ENCODE measurements around the gene PAX7.

The PAX7 gene

GRCh38 chr1:18637962-18638834 is 7.6 kb downstream of the PAX7 start:
- TF ChIP-seq EZH2 (IDR thresholded peaks at IDR 0.05; ENCODE audit: borderline replicate concordance, low read length) (no peak), CTCF (IDR thresholded peaks at IDR 0.05; ENCODE audit: low read length) (no peak)
- no peak overlapping the region for H3K4me3 ChIP-seq (ENCODE audit: low read depth, low read length, poor library complexity, severe bottlenecking)
- H3K27ac ChIP-seq (ENCODE audit: low read depth, low read length, poor library complexity, severe bottlenecking), result no peak overlapping the region
- no peak overlapping the region for H2AFZ ChIP-seq (ENCODE audit: low read length)
- H3F3A ChIP-seq (ENCODE audit: insufficient read depth, low read length), result no peaks in the 10 kb centered on the region
- H3K9me2 ChIP-seq (ENCODE audit: low read depth, low read length), result no peaks in the 10 kb centered on the region
- H4K20me1 ChIP-seq (ENCODE audit: insufficient read depth, low read length), result no peaks in the 10 kb centered on the region
- H3K36me3 ChIP-seq (ENCODE audit: insufficient read depth, low read length), result no peaks in the 10 kb centered on the region
- no peaks in the 10 kb centered on the region for H3K4me1 ChIP-seq (ENCODE audit: insufficient read depth, low read length, severe bottlenecking)
- H3K4me2 ChIP-seq (ENCODE audit: low read length), result no peak overlapping the region
- H3K9ac ChIP-seq (ENCODE audit: low read length), result no peak overlapping the region
- no peaks in the 10 kb centered on the region for H3K79me2 ChIP-seq (ENCODE audit: insufficient read depth, low read length)
- peaks cover 7% of the 10 kb centered on the region; the same call in 1 of the 2 replicates for H3K27me3 ChIP-seq (ENCODE audit: insufficient read depth, low read length)
- H3K9me3 ChIP-seq (ENCODE audit: low read length), result no peaks in the 10 kb centered on the region

GRCh38 chr1:18638835-18639364 is 8.3 kb downstream of the PAX7 start:
- no peak overlapping the region for H3K27ac ChIP-seq (ENCODE audit: low read depth, low read length, poor library complexity, severe bottlenecking)
- H3F3A ChIP-seq (ENCODE audit: insufficient read depth, low read length), result no peaks in the 10 kb centered on the region
- H2AFZ ChIP-seq (ENCODE audit: low read length), result no peak overlapping the region
- no peaks in the 10 kb centered on the region for H3K4me1 ChIP-seq (ENCODE audit: insufficient read depth, low read length, severe bottlenecking)
- H3K36me3 ChIP-seq (ENCODE audit: insufficient read depth, low read length), result no peaks in the 10 kb centered on the region
- no peaks in the 10 kb centered on the region for H3K9me2 ChIP-seq (ENCODE audit: low read depth, low read length)
- H3K4me3 ChIP-seq (ENCODE audit: low read depth, low read length, poor library complexity, severe bottlenecking), result no peak overlapping the region
- peaks cover 7% of the 10 kb centered on the region; the same call in 1 of the 2 replicates for H3K27me3 ChIP-seq (ENCODE audit: insufficient read depth, low read length)
- H3K9ac ChIP-seq (ENCODE audit: low read length), result no peak overlapping the region
- H3K79me2 ChIP-seq (ENCODE audit: insufficient read depth, low read length), result no peaks in the 10 kb centered on the region
- no peak overlapping the region for H3K4me2 ChIP-seq (ENCODE audit: low read length)
- H3K9me3 ChIP-seq (ENCODE audit: low read length), result no peaks in the 10 kb centered on the region
- no peaks in the 10 kb centered on the region for H4K20me1 ChIP-seq (ENCODE audit: insufficient read depth, low read length)
- TF ChIP-seq CTCF (IDR thresholded peaks at IDR 0.05; ENCODE audit: low read length) (no peak), EZH2 (IDR thresholded peaks at IDR 0.05; ENCODE audit: borderline replicate concordance, low read length) (no peak)

- no peaks in the 10 kb centered on the region for H3K9me3 ChIP-seq (ENCODE audit: low read length)
- no peak overlapping the region for H3K9ac ChIP-seq (ENCODE audit: low read length)
- H3K79me2 ChIP-seq (ENCODE audit: insufficient read depth, low read length), result no peaks in the 10 kb centered on the region
- H3K4me2 ChIP-seq (ENCODE audit: low read length), result no peak overlapping the region
- H3K27me3 ChIP-seq (ENCODE audit: insufficient read depth, low read length), result peaks cover 7% of the 10 kb centered on the region; the same call in 1 of the 2 replicates
- no peak overlapping the region for H2AFZ ChIP-seq (ENCODE audit: low read length)
- no peaks in the 10 kb centered on the region for H3F3A ChIP-seq (ENCODE audit: insufficient read depth, low read length)
- H3K4me1 ChIP-seq (ENCODE audit: insufficient read depth, low read length, severe bottlenecking), result no peaks in the 10 kb centered on the region
- H4K20me1 ChIP-seq (ENCODE audit: insufficient read depth, low read length), result no peaks in the 10 kb centered on the region
- H3K4me3 ChIP-seq (ENCODE audit: low read depth, low read length, poor library complexity, severe bottlenecking), result no peak overlapping the region
- no peak overlapping the region for H3K27ac ChIP-seq (ENCODE audit: low read depth, low read length, poor library complexity, severe bottlenecking)
- H3K36me3 ChIP-seq (ENCODE audit: insufficient read depth, low read length), result no peaks in the 10 kb centered on the region
- no peak for TF ChIP-seq CTCF (IDR thresholded peaks at IDR 0.05; ENCODE audit: low read length)
- no peak for TF ChIP-seq EZH2 (IDR thresholded peaks at IDR 0.05; ENCODE audit: borderline replicate concordance, low read length)
- H3K9me2 ChIP-seq (ENCODE audit: low read depth, low read length), result no peaks in the 10 kb centered on the region
Observed at GRCh38 chr1:18639368-18640055, 8.9 kb downstream of the PAX7 start.
